C4-2B (cell line): Measurements from ENCODE around the gene ME3.

Source experiments
- ZFX ChIP-seq: fragments of 450-650 bp; IDR thresholded peaks from 2 replicates; pipeline ENCODE4 v1.6.1; 2017
- TF ChIP-seq, protein P1 (sequence below): fragments of 450-650 bp; conservative IDR thresholded peaks from 2 replicates; pipeline ENCODE4 v1.5.1; 2017; ENCODE audit warnings: mild to moderate bottlenecking

DNA sequence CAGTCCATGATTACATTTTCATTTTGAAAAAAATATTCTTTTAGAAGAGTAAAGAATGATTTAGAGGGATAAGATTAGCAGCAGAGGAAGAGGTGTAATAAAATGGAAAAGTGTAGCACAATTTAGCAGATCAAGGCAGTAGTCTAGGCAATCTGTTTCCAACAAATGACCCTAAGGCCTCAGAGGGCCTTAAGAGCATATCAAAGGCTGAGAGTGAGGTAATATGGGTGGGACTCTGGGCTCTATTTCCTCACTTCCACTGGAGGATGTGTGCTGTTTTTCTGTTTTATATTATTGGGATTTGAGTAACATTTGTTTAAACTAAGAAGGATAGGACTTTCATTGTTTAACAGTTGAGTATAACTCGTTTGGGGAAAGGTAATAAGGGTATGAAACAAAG is 269.0 kb downstream of the ME3 start:
- TF ChIP-seq, protein P1, sequence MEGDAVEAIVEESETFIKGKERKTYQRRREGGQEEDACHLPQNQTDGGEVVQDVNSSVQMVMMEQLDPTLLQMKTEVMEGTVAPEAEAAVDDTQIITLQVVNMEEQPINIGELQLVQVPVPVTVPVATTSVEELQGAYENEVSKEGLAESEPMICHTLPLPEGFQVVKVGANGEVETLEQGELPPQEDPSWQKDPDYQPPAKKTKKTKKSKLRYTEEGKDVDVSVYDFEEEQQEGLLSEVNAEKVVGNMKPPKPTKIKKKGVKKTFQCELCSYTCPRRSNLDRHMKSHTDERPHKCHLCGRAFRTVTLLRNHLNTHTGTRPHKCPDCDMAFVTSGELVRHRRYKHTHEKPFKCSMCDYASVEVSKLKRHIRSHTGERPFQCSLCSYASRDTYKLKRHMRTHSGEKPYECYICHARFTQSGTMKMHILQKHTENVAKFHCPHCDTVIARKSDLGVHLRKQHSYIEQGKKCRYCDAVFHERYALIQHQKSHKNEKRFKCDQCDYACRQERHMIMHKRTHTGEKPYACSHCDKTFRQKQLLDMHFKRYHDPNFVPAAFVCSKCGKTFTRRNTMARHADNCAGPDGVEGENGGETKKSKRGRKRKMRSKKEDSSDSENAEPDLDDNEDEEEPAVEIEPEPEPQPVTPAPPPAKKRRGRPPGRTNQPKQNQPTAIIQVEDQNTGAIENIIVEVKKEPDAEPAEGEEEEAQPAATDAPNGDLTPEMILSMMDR = no peak
- no peak for TF ChIP-seq ZFX
